Activated T-cell treated with anti-CD3 and anti-CD28 coated beads for 48 hours (primary cell): ENCODE results near the gene NRG3.
"Not testable (repeated sequence)": the region's sequence is repeated elsewhere in the genome, so short reads cannot be mapped to it uniquely, and the experiment has no call there.

Experiments used
- DNase-seq: peaks from one replicate; pipeline ENCODE4 v3.0.0-alpha.2; 2020; ENCODE audit warnings: low read depth

NRG3 gene

DNA sequence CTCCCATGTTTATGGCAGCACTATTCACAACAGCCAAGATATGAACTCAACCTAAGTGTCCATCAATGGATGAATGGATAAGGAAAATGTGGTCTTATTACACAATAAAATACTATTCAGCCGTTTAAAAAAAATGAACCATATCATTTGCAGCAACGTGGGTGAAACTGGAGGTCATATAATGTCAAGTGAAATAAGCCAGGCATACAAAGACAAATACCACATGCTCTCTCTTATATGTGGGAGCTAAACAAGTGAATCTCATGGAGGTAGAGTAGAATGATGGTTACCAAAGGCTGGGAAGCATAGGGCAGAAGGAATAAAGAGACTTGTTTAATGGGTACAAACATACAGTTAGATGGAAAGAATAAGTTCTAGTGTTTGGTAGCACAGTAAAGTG lies 699.1 kb downstream of the NRG3 start:
- no peak for DNase-seq

DNA sequence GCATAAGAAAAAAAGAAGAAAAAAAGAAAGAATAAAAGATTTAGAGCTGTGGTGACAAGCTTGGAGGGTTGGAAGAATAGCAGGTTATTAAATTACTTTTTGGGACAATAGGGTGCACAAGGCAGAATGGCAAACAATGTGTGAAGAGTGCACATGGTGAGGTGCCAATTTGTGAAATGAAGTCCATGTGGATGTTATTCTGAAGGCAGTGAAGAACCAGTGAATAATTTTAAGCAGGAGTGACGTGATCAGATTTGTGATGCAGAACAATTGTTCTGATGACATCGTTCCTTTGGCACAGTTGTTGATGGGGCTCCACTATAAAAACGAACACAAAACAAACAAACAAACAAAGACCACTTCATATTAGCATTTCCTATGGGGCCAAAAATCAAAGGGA lies 700.3 kb downstream of the NRG3 start:
- no peak for DNase-seq

- DNase-seq, result no peak
These were observed 701.1 kb downstream of the NRG3 start for GRCh38 chr10:82576093-82576492.

GRCh38 chr10:82581940-82582339 lies 706.9 kb downstream of the NRG3 start:
- DNase-seq, result no peak

- DNase-seq, result no peak
These were observed 716.4 kb downstream of the NRG3 start for GRCh38 chr10:82591421-82591820.

GRCh38 chr10:82597840-82598239 lies 722.8 kb downstream of the NRG3 start:
- no peak for DNase-seq

DNA sequence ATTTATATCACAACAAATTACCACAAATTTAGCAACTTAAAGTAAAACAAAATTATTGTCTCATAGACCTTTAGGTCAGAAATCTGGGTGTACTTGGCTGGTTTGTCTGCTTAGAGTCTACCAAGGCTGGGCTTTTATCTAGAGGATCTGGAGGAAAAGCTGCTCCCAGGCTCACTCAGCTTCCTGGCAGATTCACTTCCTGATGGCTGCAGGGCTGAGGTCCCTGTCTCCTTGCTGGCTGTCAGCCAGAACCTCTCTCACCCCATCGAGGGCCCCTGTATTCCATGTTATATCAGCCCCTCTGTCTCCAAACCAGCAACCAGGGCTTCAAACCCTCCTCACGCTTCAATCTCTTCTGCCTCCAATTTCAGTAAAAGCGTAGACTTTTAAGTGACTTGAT lies 734.9 kb downstream of the NRG3 start:
- no peak for DNase-seq

- DNase-seq, result no peak
These were observed 743.0 kb downstream of the NRG3 start for GRCh38 chr10:82618007-82618406.

DNA sequence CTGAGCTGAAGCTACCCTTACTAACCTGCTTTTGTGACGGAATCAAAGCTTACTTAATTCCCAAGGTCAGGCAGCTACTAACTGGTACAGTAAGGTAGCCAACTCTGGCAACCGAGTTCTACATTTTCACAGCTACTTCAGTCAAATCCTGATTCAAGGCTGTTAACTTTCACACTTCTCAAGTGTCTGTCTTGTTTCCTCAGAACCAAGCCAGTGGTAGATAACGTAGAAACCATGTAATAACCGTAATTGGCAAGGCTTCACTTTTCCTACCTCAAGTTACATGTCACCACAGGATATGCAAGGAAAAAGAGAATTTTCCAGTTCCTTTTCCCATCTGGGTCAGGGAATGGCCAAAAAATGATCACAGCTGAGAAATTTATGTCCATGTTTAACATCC lies 746.7 kb downstream of the NRG3 start:
- DNase-seq, result no peak

DNA sequence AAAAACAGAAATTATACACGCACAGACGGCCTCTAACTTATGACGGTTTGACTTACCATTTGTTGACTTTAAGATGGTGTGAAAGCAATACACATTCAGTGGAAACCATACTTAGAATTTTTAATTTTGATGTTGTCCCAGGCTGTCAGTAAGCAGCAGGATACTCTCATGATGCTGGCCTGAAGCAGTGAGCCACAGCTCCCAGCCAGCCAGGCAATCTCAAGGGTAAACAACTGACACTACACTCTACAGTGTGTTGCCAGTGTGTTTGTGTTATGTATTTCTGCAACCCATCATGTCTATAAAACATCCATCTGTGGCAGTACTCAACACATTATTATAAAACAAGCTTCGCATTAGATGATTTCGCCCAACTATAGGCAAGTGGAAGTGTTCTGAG lies 747.5 kb downstream of the NRG3 start:
- DNase-seq, result no peak

DNA sequence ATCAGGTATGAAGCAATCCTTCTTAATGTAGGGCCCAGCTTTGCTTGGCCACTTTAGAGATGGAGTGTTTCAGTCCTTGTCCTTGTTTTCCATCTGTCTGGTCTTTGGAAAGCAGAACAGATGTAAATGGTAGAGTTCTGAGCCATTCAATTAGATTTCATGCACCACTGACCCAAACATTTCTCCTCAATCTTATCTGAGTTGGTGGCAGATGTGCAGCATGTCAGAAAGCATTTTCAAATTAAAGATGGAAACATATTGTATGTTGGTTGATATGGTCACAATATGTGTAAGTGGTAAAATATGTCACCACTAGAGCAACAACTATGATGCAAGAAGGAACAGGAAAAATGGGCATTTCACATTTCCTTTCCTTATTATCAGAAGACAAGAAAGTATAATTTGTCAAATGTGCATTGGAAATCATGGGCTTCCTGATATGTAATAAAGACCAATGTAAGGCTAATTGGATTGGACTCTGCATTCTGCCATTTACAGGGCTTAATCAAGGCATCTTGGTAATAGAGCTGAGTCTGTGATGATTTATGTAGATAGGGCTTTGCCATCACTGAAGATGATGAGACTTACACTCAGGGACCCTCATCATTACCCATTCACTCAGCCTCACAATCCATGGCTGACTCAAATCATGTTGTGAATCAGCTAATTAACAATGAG lies 750.7 kb downstream of the NRG3 start:
- no peak for DNase-seq

GRCh38 chr10:82628373-82628772 lies 753.4 kb downstream of the NRG3 start:
- no peak for DNase-seq

DNA sequence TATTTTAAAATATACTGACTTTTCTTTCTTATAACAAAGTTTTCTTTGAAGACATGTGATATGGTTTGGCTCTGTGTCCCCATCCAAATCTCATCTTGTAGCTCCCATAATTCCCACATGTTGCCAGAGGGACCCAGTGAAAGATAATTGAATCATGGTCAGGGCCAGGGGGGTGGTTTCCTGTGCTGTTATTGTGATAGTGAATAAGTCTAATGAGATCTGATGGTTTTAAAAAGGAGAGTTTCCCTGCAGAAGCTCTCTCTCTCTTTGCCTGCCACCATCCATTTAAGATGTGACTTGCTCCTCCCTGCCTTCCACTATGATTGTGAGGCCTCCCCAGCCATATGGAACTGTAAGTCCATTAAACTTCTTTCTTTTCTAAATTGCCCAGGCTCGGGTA lies 768.1 kb downstream of the NRG3 start:
- DNase-seq, result no peak

- DNase-seq, result no peak
These were observed 768.6 kb downstream of the NRG3 start for GRCh38 chr10:82643601-82644000.

DNA sequence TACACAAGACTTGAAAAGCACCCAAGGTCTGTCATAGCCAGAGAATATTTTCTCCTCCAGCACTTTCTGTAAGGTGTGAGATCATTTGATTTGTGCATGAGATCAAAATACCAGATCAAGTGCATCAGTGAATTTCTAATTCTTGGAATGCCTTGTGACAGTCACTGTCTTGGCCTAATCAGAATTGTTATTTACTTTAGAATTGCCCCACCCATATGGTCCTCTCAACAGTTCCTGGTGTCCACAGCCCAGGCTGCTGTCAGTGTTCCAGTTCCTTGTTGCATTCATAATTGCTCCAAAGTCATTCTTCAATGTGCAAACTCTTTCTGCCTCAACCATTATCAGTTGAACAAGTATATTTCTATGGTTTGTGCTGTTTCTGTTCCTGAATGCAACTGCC lies 770.2 kb downstream of the NRG3 start:
- DNase-seq, result no peak

- DNase-seq, result no peak
These were observed 778.5 kb downstream of the NRG3 start for GRCh38 chr10:82653244-82654155.

- no peak for DNase-seq
These were observed 785.2 kb downstream of the NRG3 start for GRCh38 chr10:82660205-82660604.

GRCh38 chr10:82660986-82661385 lies 786.0 kb downstream of the NRG3 start:
- DNase-seq, result no peak

GRCh38 chr10:82661701-82662100 lies 786.7 kb downstream of the NRG3 start:
- DNase-seq, result no peak

DNA sequence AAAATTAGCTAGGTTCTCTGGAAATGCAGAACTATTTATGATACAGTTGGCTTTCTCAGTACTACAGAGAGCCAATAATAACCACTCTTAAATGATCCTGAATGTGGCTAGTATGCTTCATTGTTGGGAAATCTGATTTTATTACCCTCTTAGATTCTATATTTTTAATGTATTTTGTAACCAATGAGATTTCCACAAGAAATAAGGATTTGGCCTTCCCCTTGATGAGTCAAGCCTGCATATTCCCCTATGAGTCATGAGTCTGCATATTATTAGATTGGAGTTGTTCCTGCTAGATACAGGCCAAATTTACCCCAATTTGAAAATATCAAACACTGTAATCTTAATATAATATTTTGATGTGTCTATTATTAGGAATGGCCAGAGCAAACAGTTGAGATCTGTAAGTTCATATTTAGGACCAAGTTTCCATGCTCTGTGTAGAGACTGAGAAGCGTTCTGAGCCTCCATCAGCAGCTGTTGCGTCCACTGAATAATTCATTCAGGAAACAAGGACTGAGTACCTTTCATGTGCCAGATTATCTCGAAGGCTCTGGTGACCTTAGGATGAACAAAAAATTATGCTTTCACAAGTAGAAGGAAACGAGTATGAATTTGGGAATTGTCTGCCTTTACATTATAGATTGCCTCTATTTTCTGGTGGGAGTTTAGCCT lies 793.4 kb downstream of the NRG3 start:
- DNase-seq, result no peak

DNA sequence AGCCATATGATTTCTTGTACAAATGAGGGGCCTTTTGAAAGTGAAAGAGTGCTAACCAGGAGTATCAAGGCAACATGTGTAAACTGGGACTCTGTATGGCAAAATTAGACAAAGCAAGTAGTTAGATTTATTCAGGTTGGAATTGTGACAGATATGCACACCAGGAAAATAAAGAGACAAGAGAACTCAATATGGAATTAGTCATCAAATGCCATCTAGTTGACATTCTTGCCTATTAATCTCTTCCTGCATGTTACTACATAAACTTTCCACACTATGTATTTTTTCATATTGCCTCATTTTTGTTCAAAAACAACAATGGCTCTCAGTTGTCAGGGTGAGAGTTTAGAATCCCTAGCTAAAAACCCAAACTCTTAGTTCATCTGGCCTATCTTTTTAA lies 799.0 kb downstream of the NRG3 start:
- DNase-seq, result no peak

GRCh38 chr10:82677932-82678331 lies 802.9 kb downstream of the NRG3 start:
- not testable (repeated sequence) for DNase-seq

- DNase-seq, result not testable (repeated sequence)
These were observed 803.5 kb downstream of the NRG3 start for GRCh38 chr10:82678451-82678850.
